Measurements from ENCODE around the gene ATG3.
"Not testable (repeated sequence)": the region's sequence is repeated elsewhere in the genome, so short reads cannot be mapped to it uniquely, and the experiment has no call there.

ATG3 gene

GRCh38 chr3:112498914-112499711, 62.6 kb downstream of the ATG3 start, which contains the start of gene BTLA:
Gene BTLA, minus strand, starts transcription at chr3:112499472. Its CDS starts 114 bp downstream, at chr3:112499358.
- no peak for DNase-seq (ENCODE audit: low read depth)

- no peak for DNase-seq (ENCODE audit: low read depth)
Measured at GRCh38 chr3:112497897-112498548, 63.7 kb downstream of the ATG3 start.

GRCh38 chr3:112496366-112497067, 65.2 kb downstream of the ATG3 start:
- DNase-seq (ENCODE audit: low read depth), result no peak

GRCh38 chr3:112494448-112494767, 67.4 kb downstream of the ATG3 start:
- DNase-seq (ENCODE audit: low read depth), result not testable (repeated sequence)

GRCh38 chr3:112492124-112492523, 69.6 kb downstream of the ATG3 start:
- DNase-seq (ENCODE audit: low read depth), result no peak

GRCh38 chr3:112491373-112491772, 70.4 kb downstream of the ATG3 start:
- no peak for DNase-seq (ENCODE audit: low read depth)

GRCh38 chr3:112489674-112490479, 71.9 kb downstream of the ATG3 start:
- no peak for DNase-seq (ENCODE audit: low read depth)

GRCh38 chr3:112486811-112487505, 74.8 kb downstream of the ATG3 start:
- no peak for DNase-seq (ENCODE audit: low read depth)

GRCh38 chr3:112484352-112484751, 77.4 kb downstream of the ATG3 start:
- no peak for DNase-seq (ENCODE audit: low read depth)

- no peak for DNase-seq (ENCODE audit: low read depth)
Measured at GRCh38 chr3:112482675-112483074, 79.1 kb downstream of the ATG3 start.

Data from stromal cell of bone marrow (primary cell).